ENCODE data around the gene SNTG2. TPM values are rescaled to one million over a fixed set of nuclear protein-coding genes. Genes with fewer than 3 reads are reported as not detected.

SNTG2 gene
- total and polyA plus RNA-seq, 12 donors, result 0.39 to 2.8 (median 1.0) TPM; not detected in 1

DNA sequence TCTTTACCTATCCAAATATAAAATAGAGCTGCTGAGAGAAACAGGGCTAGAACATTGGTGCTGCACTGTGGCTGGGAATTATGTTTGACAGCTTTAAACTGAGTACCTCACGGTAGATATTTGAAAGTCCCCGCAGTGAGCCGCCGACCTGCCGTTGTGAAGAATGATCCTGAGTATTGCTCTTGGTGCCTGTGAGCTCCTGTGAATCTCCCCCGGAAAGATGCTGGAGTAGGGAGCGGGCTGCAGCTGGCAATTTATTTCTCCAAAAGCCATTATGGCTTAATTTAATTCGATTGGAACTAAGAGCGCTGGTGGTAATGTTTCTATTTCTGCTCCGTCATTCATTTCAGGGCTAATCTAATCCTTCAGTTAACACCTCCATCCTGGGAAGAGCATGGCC lies 333.2 kb downstream of the SNTG2 start:
- Histone ChIP-seq H3K4me3 (no peak overlapping the region), H3K27me3 (peaks cover 0 to 15% (median 3%) of the 10 kb centered on the region in 7 donors)
- TF ChIP-seq, protein P1, sequence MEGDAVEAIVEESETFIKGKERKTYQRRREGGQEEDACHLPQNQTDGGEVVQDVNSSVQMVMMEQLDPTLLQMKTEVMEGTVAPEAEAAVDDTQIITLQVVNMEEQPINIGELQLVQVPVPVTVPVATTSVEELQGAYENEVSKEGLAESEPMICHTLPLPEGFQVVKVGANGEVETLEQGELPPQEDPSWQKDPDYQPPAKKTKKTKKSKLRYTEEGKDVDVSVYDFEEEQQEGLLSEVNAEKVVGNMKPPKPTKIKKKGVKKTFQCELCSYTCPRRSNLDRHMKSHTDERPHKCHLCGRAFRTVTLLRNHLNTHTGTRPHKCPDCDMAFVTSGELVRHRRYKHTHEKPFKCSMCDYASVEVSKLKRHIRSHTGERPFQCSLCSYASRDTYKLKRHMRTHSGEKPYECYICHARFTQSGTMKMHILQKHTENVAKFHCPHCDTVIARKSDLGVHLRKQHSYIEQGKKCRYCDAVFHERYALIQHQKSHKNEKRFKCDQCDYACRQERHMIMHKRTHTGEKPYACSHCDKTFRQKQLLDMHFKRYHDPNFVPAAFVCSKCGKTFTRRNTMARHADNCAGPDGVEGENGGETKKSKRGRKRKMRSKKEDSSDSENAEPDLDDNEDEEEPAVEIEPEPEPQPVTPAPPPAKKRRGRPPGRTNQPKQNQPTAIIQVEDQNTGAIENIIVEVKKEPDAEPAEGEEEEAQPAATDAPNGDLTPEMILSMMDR (IDR thresholded peaks at IDR 0.05), result no peak

DNA sequence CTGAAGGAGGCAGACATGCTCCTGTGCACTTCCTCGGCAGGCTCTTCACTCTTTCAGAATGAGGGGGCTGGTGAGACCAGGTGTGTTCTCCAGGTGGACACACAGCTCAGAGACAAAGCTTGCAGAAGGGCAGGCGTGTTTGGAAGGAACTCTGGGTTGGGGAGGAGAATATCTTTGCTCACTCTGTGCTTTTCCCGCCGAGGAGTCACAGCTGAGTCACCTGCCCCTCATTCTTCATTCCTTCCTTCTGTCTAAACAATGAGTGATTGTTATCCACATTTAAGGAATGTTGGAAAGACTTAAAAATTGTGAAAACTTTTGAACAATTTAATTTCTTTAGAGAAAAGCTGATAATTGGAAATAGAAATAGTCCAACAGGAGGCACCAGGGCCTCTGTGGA lies 336.3 kb downstream of the SNTG2 start:
- Histone ChIP-seq H3K4me3 (no peak overlapping the region), H3K4me1 (peaks cover 0 to 15% (median 0%) of the 10 kb centered on the region in 9 donors), H3K36me3 (no peaks in the 10 kb centered on the region), H3K27ac (no peak overlapping the region), H3K27me3 (peaks cover 0 to 15% (median 0%) of the 10 kb centered on the region in 7 donors), H3K9me3 (no peaks in the 10 kb centered on the region)
- TF ChIP-seq, protein P1 (IDR thresholded peaks at IDR 0.05), result no peak
- DNase-seq (no peak), ATAC-seq (no peak)
- WGBS, 2 donors, result 82 to 86% methylated on average over 4 of the region's 4 CpGs
- intact Hi-C loops (cut with DNase I), result no loop called here

More for the DNA sequence above, 333.2 kb downstream of the SNTG2 start:
- ATAC-seq (no peak), DNase-seq (no peak)
- Histone ChIP-seq H3K4me1 (peaks cover 0 to 20% (median 0%) of the 10 kb centered on the region in 9 donors), H3K36me3 (no peaks in the 10 kb centered on the region), H3K9me3 (no peaks in the 10 kb centered on the region), H3K27ac (no peak overlapping the region)
- WGBS, 2 donors, result 58% methylated on average over 10 of the region's 10 CpGs
- intact Hi-C loops (cut with DNase I), result no loop called here

DNA sequence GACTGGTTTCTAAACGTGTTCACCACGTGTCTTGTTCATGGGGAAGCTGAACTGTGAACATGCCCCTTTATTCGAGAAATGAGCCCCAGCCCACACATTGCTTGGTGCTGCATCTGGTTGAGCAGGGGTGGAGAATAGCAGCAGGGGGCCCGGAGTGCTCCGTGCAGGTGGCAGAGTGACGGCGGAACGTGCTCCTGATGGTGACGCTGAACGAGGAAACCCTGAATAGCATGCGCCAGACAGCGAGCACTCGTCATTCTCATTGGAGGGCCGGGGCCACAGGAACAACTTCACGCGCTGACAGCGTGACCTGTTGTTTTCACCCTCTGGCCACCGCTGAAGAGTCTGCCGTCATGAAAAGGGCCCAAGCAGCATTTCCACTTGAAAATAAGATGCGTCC lies 336.8 kb downstream of the SNTG2 start:
- ATAC-seq (no peak), DNase-seq (no peak)
- intact Hi-C loops (cut with DNase I), result no loop called here
- Histone ChIP-seq H3K4me3 (no peak overlapping the region), H3K9me3 (peaks cover 0 to 5% (median 0%) of the 10 kb centered on the region in 11 donors), H3K4me1 (peaks cover 0 to 10% (median 0%) of the 10 kb centered on the region in 9 donors), H3K27me3 (peaks cover 0 to 15% (median 0%) of the 10 kb centered on the region in 7 donors), H3K36me3 (no peaks in the 10 kb centered on the region), H3K27ac (no peak overlapping the region)
- TF ChIP-seq, protein P1 (IDR thresholded peaks at IDR 0.05), result no peak
- WGBS, 2 donors, result 88% methylated on average over 20 of the region's 20 CpGs

DNA sequence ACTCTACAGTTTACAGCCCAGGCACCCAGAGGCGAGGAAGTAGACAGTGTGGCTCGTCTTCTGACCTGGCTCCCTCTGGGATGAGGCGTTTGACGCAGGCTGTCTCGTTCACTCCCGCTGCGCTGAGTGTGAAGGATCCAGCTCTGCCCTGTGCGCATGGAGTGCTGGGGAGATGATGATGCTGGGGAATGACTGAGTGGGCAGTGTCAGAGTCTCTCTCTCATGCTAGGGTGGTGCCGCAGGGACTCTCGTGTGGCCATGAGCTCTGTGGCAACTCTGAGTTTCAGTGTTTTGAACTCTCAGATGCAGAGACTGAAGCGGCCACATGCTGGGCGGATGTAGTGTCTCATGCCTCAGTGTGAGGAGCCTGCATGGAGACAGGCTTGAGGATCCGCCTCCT lies 344.3 kb downstream of the SNTG2 start:
- WGBS, 2 donors, result 89 to 90% methylated on average over 13 of the region's 13 CpGs
- TF ChIP-seq, protein P1 (IDR thresholded peaks at IDR 0.05), result no peak
- H3K4me3 ChIP-seq, result no peak overlapping the region
- no peaks in the 10 kb centered on the region for H3K4me1 ChIP-seq
- peaks cover 0 to 10% (median 0%) of the 10 kb centered on the region in 7 donors for H3K27me3 ChIP-seq
- no peak overlapping the region for H3K27ac ChIP-seq
- H3K9me3 ChIP-seq, result peaks cover 0 to 9% (median 0%) of the 10 kb centered on the region in 11 donors
- DNase-seq, result no peak
- intact Hi-C loops (cut with DNase I), result no loop called here
- no peak for ATAC-seq
- no peaks in the 10 kb centered on the region for H3K36me3 ChIP-seq
